Fibroblast of villous mesenchyme (primary cell): ENCODE measurements around the gene CDK19. TPM values are rescaled to one million over a fixed set of nuclear protein-coding genes. Genes with fewer than 3 reads are reported as not detected.

Experiments
- DNase-seq: peaks from one replicate; pipeline ENCODE4 v3.0.0-alpha.2; 2010; ENCODE audit warnings: low read depth
- H3K4me3 ChIP-seq: 2 replicates; pipeline ENCODE4 v1.5.1; 2011; ENCODE audit warnings: low read depth, mild to moderate bottlenecking, low read length
- total RNA-seq: library from RNA; depleted of rRNA; stranded (reverse); fragments of >200 nt; gene quantifications from 2 replicates; pipeline ENCODE4 v1.2.3, GENCODE V29; 2012
- TF ChIP-seq, protein P1 (sequence below): IDR thresholded peaks from 2 replicates; pipeline ENCODE4 v1.5.1; 2012; ENCODE audit warnings: low read depth, mild to moderate bottlenecking, low read length; ENCODE audit not compliant: insufficient read depth

CDK19 gene
- total RNA-seq, 1 donor: 9.9 TPM

GRCh38 chr6:110662490-110663211, 152.6 kb downstream of the CDK19 start:
- peak; percentile 20 for DNase-seq
- H3K4me3 ChIP-seq: no peak overlapping the region
- TF ChIP-seq, protein P1, sequence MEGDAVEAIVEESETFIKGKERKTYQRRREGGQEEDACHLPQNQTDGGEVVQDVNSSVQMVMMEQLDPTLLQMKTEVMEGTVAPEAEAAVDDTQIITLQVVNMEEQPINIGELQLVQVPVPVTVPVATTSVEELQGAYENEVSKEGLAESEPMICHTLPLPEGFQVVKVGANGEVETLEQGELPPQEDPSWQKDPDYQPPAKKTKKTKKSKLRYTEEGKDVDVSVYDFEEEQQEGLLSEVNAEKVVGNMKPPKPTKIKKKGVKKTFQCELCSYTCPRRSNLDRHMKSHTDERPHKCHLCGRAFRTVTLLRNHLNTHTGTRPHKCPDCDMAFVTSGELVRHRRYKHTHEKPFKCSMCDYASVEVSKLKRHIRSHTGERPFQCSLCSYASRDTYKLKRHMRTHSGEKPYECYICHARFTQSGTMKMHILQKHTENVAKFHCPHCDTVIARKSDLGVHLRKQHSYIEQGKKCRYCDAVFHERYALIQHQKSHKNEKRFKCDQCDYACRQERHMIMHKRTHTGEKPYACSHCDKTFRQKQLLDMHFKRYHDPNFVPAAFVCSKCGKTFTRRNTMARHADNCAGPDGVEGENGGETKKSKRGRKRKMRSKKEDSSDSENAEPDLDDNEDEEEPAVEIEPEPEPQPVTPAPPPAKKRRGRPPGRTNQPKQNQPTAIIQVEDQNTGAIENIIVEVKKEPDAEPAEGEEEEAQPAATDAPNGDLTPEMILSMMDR: no peak

GRCh38 chr6:110661414-110661813, 153.9 kb downstream of the CDK19 start:
- no peak overlapping the region for H3K4me3 ChIP-seq
- TF ChIP-seq, protein P1: no peak
- no peak for DNase-seq

- TF ChIP-seq, protein P1: no peak
- no peak overlapping the region for H3K4me3 ChIP-seq
- no peak for DNase-seq
These were observed 155.1 kb downstream of the CDK19 start for GRCh38 chr6:110660066-110660655.

DNA sequence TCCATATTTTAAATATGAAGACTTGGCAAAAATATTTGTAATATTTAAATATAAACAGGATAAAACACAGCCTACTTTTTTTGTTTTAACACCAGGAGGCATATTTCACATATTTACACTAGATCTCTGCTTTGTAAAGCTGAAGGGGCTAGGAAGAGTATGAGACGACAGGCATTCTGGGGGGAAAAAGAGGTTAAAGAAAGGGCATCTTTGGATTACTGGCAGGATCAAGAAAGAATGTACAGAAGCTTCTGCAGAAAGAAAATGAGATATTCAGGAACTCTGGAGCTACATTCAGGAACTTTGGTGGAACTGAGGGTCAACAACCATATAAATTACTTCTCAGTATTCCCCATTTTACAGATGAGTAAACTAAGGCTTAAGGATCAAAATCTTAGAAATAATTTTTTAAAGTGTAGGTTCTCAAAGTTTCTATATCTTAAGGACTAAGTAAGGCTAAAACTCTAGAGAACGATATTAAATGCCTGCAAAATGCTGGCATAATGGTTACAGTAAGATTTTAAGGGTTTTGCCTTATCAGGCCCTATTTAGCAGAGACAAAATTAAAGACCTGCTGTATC, 156.5 kb downstream of the CDK19 start:
- TF ChIP-seq, protein P1: no peak
- H3K4me3 ChIP-seq: no peak overlapping the region
- DNase-seq: no peak

- no peak overlapping the region for H3K4me3 ChIP-seq
- TF ChIP-seq, protein P1: no peak
- DNase-seq: no peak
These were observed 158.8 kb downstream of the CDK19 start for GRCh38 chr6:110656492-110656891.

DNA sequence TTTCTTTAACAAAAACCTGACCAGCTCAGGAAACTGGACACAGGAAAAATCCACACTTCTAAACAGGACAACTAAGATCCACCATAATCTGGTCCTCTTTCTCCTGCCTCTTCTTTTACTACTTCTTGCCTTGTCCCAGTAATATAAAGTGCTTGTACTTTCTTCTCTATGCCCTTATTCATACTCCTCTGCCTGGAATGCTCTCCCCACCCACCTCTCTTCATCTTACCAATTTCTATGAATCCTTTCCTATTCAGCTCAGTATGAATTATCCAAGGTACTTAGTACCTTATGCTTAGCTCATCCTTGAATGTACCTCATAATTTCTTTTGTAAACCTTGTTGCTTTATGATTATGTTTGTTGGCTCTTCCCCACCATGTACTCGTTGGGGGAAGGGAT, 159.4 kb downstream of the CDK19 start:
- TF ChIP-seq, protein P1: no peak
- DNase-seq: no peak
- no peak overlapping the region for H3K4me3 ChIP-seq
